Ishikawa (cell line): ENCODE data around the gene ST3GAL3.

Experiments used
- CEBPB ChIP-seq: IDR thresholded peaks from 2 replicates; pipeline ENCODE4 v1.6.1; 2012
- CREB1 ChIP-seq: IDR thresholded peaks from 2 replicates; pipeline ENCODE4 v1.6.1; 2012; ENCODE audit warnings: low read depth
- EGR1 ChIP-seq: IDR thresholded peaks from 2 replicates; pipeline ENCODE4 v1.6.1; 2012
- EP300 ChIP-seq: IDR thresholded peaks from 2 replicates; pipeline ENCODE4 v1.6.1; 2012; ENCODE audit warnings: borderline replicate concordance
- MAX ChIP-seq: IDR thresholded peaks from 2 replicates; pipeline ENCODE4 v1.6.1; 2012
- NFIC ChIP-seq: IDR thresholded peaks from 2 replicates; pipeline ENCODE4 v1.6.1; 2012
- RAD21 ChIP-seq: IDR thresholded peaks from 2 replicates; pipeline ENCODE4 v1.6.1; 2012; ENCODE audit warnings: low read depth
- REST ChIP-seq: IDR thresholded peaks from 2 replicates; pipeline ENCODE4 v1.6.1; 2012; ENCODE audit warnings: low read depth, mild to moderate bottlenecking
- TAF1 ChIP-seq: IDR thresholded peaks from 2 replicates; pipeline ENCODE4 v1.6.1; 2012; ENCODE audit warnings: low read depth, mild to moderate bottlenecking
- TEAD4 ChIP-seq: IDR thresholded peaks from 2 replicates; pipeline ENCODE4 v1.6.1; 2012
- USF1 ChIP-seq: IDR thresholded peaks from 2 replicates; pipeline ENCODE4 v1.6.1; 2012
- YY1 ChIP-seq: IDR thresholded peaks from 2 replicates; pipeline ENCODE4 v1.6.1; 2012; ENCODE audit warnings: low read depth
- ZBTB7A ChIP-seq: IDR thresholded peaks from 2 replicates; pipeline ENCODE4 v1.6.1; 2012; ENCODE audit warnings: low read depth

- TF ChIP-seq REST (no peak), TAF1 (no peak), MAX (no peak), RAD21 (no peak), YY1 (no peak), ZBTB7A (no peak), TEAD4 (no peak), EP300 (no peak), CEBPB (no peak), CREB1 (no peak), NFIC (no peak), EGR1 (no peak), USF1 (no peak)
These were observed 172.7 kb downstream of the ST3GAL3 start for GRCh38 chr1:43879996-43880395.
